ENCODE measurements around the gene FAM89B.
"Not testable (repeated sequence)": the region's sequence is repeated elsewhere in the genome, so short reads cannot be mapped to it uniquely, and the experiment has no call there.

FAM89B gene
- total RNA-seq, result 4.2 to 18.9 (median 8.8) reads per million in 18 experiments

GRCh38 chr11:65572356-65573051 lies at the start of gene FAM89B:
Gene FAM89B, plus strand, starts transcription at chr11:65572538. Its CDS starts 132 bp downstream, at chr11:65572670.
- DNase-seq, result peak; percentile 84 to 87

- peak; percentile 39 to 40 for DNase-seq
Observed at GRCh38 chr11:65522718-65523630, 49.4 kb upstream of the FAM89B start.

GRCh38 chr11:65523631-65523968 lies 48.7 kb upstream of the FAM89B start:
- not testable (repeated sequence) for DNase-seq

GRCh38 chr11:65524014-65524740 lies 48.2 kb upstream of the FAM89B start:
- DNase-seq, result no peak

GRCh38 chr11:65524741-65525545 lies 47.4 kb upstream of the FAM89B start, which contains the start of gene SCYL1:
Gene SCYL1, plus strand, starts transcription at chr11:65525083. Its CDS starts 71 bp downstream, at chr11:65525154.
- DNase-seq, result peak; percentile 62 to 76

- DNase-seq, result no peak
Observed at GRCh38 chr11:65525546-65526480, 46.5 kb upstream of the FAM89B start.

- no peak for DNase-seq
Observed at GRCh38 chr11:65526744-65527143, 45.6 kb upstream of the FAM89B start.

GRCh38 chr11:65528819-65529350 lies 43.5 kb upstream of the FAM89B start:
- DNase-seq, result no peak

- no peak for DNase-seq
Observed at GRCh38 chr11:65529475-65530156, 42.7 kb upstream of the FAM89B start.

GRCh38 chr11:65530157-65530496 lies 42.2 kb upstream of the FAM89B start:
- DNase-seq, result no peak

- no peak for DNase-seq
Observed at GRCh38 chr11:65532388-65533064, 39.8 kb upstream of the FAM89B start.

- DNase-seq, result no peak
Observed at GRCh38 chr11:65535102-65535501, 37.2 kb upstream of the FAM89B start.

- no peak for DNase-seq
Observed at GRCh38 chr11:65536412-65537295, 35.7 kb upstream of the FAM89B start.

GRCh38 chr11:65537296-65537597 lies 35.1 kb upstream of the FAM89B start:
- no peak for DNase-seq

- no peak for DNase-seq
Observed at GRCh38 chr11:65537620-65538231, 34.6 kb upstream of the FAM89B start.

GRCh38 chr11:65538232-65538914 lies 34.0 kb upstream of the FAM89B start:
- no peak for DNase-seq

GRCh38 chr11:65538915-65539743 lies 33.2 kb upstream of the FAM89B start:
- no peak for DNase-seq
